HG03060 (cell line): ENCODE measurements around the gene NCKAP5.

Experiments
- ATAC-seq: cut with Tn5 transposase; IDR thresholded peaks from one replicate; pipeline ENCODE4 v1.9.1; 2021; ENCODE audit warnings: low read depth, moderate number of reproducible peaks; ENCODE audit not compliant: unreplicated experiment

The NCKAP5 gene

DNA sequence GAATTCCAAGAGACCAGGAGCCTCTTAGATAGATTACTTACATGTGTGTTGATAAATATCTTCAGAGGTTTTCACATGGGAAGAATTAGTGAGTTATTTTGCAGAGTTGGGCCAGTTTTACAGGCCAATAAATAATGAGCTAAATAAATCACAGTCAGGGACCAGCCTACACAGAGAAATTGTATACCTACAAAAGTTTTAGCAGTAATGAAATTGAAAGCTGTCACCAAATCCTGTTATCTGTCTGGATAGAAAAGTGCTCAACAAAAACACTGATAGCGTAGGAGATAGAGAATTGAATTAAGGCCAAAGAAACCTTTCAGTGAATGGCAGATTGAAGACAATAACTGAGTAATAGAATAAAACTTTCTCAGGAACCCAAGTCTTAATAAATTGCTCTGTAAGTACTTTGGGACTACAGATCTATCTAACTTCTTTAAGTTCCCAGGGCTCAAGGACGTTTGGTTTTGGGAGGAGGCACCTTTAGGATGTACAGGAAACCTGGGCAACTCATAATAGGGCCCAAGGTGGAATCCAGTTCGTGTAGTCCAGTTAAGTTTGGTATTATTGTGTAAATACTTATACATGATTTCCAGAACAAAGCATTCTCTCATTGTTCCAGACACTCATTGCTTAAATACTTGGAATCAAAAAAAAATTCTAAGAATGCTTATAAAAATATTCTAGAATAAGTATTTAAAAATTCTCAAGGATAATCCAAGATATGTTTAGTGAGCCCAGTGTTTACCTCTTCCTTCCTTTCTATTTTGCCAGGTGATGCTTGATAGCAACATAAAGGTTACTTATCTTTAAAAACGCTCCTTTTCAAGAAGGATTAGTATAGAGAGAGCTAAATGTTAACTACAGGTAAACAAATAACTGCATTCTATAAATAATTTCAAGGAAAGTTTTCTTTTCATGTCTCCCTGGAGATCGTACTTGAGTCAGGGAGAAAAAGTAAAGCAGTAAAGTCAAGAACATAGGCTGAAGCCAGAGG lies 134.5 kb downstream of the NCKAP5 start:
- no peak for ATAC-seq

- no peak for ATAC-seq
Observed at GRCh38 chr2:133432778-133433177, 135.5 kb downstream of the NCKAP5 start.

GRCh38 chr2:133431289-133431688 lies 137.0 kb downstream of the NCKAP5 start:
- ATAC-seq: no peak

- ATAC-seq: no peak
Observed at GRCh38 chr2:133426791-133427190, 141.5 kb downstream of the NCKAP5 start.

DNA sequence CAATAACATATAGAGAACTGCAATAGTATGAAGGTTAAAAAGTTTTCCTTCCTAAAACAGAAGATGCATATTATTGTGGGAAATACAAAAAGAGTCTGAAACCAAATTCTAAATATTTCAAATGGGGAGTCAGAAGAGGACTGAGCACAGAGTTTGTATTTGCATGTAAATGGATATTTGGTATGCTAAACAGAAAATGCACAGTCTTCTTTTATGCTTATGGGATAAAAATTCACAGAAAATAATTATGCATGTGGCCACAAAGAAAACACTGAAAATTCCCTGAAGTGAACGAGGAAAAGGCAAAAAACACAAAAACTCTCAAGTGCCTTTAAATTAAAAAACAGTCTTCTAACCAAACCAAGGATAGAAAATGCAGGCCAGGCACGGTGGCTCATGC lies 142.7 kb downstream of the NCKAP5 start:
- no peak for ATAC-seq

DNA sequence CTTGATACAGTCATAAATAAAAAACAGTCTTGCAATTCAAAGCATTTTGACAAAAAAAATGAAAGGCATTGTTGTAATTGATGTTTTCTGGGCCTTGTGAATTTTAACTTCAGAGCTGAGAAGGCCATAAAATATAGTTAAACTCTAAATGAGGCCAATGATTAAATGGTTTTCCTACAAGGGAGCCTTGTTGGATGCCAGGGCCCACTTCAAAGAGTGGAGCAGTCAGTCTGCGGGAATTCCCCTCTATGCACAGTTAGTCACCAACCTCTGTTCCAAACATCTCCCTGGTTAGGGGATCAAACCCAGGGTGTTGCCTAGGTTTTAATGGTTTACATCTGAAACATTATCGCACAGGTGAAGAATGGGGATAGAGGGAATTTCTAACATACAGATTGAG lies 143.4 kb downstream of the NCKAP5 start:
- no peak for ATAC-seq

- no peak for ATAC-seq
Observed at GRCh38 chr2:133422931-133423351, 145.3 kb downstream of the NCKAP5 start.

GRCh38 chr2:133421516-133422324 lies 146.5 kb downstream of the NCKAP5 start:
- ATAC-seq: peak; percentile 84

DNA sequence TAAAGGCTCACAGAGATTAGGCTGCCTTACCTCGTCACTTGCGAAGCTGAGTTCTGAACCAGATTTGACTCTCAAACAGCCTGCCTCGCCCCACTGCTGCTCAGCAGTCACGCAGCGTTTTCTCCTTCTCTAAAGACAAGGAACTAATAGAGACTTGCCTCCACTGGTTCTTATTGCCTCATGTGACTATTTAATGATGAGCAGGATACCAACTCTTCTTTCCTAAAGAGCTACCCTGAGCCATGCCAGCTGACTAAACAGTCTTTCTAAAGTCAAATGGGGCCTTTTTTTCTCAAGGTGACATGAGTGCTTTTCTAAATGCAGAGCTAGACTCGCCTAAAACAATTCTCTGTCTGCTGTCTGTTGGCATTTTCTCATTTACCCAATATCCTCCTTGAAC lies 147.5 kb downstream of the NCKAP5 start:
- ATAC-seq: no peak

GRCh38 chr2:133418671-133419070 lies 149.6 kb downstream of the NCKAP5 start:
- no peak for ATAC-seq

DNA sequence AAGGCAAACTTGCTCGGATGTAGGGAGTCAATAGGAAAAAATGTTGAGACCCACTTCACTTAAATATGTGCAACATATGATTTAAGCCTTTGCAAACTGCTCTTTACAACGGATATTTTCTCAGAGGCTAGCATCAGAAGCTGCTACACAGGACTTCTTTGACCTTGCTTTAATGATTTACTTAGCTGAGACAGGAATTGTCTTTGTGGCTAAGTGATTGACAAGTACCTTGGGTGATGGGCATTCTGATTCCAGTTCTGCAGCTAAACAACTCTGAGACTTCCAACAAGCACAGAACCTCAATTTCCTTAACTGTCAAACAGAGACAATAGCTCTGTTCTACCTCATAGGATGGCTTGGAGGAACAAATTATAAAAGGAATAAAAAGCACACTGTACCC lies 150.2 kb downstream of the NCKAP5 start:
- ATAC-seq: no peak

GRCh38 chr2:133417415-133417814 lies 150.8 kb downstream of the NCKAP5 start:
- ATAC-seq: no peak

GRCh38 chr2:133416736-133417135 lies 151.5 kb downstream of the NCKAP5 start:
- no peak for ATAC-seq

- no peak for ATAC-seq
Observed at GRCh38 chr2:133416146-133416545, 152.1 kb downstream of the NCKAP5 start.

- no peak for ATAC-seq
Observed at GRCh38 chr2:133415210-133415876, 152.9 kb downstream of the NCKAP5 start.

DNA sequence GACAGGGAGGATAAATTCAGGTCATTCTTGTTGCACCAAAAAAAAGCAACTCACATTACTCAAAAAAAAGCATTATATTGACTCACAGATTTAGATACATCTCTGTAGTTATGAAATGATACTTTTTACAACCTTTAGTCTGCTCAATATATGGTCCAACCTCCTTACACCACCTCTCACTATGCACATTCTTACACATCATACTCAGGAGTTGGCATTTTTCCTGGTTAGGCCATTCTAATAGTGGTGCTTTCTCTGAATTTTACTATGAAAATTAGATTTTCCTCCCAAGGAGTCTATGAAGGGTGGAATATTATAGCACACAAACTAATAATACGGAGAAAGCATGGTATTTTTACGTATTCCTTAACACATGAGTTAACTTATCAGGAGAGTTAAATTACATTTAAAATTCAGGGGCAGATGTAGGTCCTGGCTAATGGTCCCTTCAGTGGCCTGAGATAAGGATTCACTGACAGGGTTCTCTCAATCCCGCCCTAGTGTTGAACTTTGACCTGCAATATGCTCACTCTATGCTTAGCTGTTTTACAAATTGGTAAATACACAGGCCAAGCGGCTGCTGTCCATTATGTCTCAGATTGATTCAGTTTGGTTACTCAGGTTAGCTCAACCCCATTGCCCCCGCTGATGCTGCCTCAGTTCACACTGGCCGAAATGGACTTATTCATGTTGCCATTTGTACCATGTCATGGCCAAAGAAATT lies 153.6 kb downstream of the NCKAP5 start:
- ATAC-seq: no peak

DNA sequence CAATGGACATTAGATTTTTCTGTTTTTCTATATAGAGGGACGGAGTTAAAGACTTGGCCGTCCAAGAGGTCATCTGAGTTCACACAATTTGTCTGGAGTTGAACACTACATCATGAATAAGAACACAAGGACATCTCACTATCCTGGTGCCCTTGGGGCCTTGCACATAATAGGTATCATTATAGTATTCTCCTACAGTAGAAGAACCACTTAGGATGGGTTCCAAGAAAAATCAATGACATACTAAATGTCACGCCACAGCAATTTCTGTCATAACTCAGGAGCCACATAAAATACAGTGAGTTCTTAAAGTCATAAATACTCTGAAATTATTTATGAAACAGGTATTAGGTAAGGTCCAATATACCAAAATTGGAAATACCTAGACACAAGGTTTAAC lies 154.4 kb downstream of the NCKAP5 start:
- no peak for ATAC-seq

DNA sequence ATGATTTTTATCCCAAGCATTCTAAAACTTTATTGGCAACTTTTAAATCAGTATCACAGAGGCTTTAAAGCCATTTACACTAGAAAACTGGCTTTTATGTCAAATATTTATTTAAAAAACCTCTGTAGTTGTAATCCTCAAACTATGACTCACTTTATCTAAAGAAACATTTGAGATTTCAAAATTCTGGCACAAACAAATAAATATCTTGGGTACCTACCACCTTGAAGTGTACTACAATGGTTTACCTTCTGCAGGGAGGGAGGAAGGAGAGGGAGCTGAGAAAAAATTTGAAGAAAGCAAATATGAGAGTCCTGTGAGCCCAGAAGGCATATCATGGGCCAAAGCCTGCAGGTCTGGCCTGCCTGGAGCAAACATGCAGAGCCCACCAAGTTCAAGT lies 155.6 kb downstream of the NCKAP5 start:
- no peak for ATAC-seq

DNA sequence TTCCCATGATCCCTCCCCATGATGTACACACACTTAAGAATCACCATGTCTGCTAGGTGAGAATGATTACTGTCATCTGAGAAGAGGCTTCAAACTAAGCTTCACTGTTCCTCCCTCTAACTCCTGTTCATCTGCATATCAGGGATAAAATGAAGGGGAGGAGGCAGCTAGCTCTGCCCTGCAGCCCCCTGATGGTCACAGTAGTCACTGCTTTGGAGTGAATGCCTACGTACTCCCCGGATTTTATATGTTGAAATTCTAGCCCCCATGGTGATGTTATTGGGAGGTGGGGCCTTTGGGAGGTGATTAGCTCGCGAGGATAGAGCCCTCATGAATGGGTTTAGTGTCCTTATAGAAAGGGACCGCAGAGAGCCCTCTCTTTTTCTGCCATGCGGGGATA lies 156.4 kb downstream of the NCKAP5 start:
- ATAC-seq: no peak

DNA sequence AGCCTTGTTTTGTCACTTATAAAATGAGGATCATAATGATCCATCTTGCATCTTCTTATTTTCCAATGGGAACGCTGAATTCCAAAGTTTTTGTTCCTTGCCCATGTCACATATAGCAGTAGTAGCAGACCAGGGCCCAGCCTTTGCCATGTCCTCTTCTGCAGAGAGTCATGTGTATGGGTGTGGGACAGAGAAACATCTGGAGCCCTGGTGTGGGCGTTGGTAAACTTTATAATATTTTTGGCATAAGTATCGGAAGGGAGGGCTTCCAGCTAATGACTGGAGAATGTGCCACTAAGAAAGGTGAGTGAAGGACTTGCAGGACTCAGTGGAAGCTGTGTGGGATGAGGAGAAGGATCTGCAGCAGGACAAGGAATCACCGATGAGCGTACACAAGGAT lies 157.2 kb downstream of the NCKAP5 start:
- no peak for ATAC-seq
